Anterior cingulate cortex (tissue), 58 donors: Measurements from ENCODE around the gene TTC36.

Source experiments
- DNase-seq, 58 donors: peaks; one replicate each; lab custom pipeline; 2025; lab: John Stamatoyannopoulos, UW

TTC36 gene

GRCh38 chr11:118531597-118532084 lies 4.4 kb downstream of the TTC36 start:
- DNase-seq = peak in 11 of 58 donors; percentile 22 to 75 (median 45)

- DNase-seq = no peak
These were observed 4.8 kb downstream of the TTC36 start for GRCh38 chr11:118532091-118532490.

- DNase-seq = no peak
These were observed 5.8 kb downstream of the TTC36 start for GRCh38 chr11:118532852-118533768.

- peak in 32 of 58 donors; percentile 6 to 67 (median 28) for DNase-seq
These were observed 6.8 kb downstream of the TTC36 start for GRCh38 chr11:118533769-118534729.

GRCh38 chr11:118535261-118535660 lies 8.0 kb downstream of the TTC36 start:
- DNase-seq = no peak

- DNase-seq = no peak
These were observed 9.5 kb downstream of the TTC36 start for GRCh38 chr11:118536726-118537125.

- no peak for DNase-seq
These were observed 10.2 kb downstream of the TTC36 start for GRCh38 chr11:118537409-118537980.

GRCh38 chr11:118544010-118544646 lies 16.9 kb downstream of the TTC36 start:
- no peak for DNase-seq

GRCh38 chr11:118544647-118545010 lies 17.4 kb downstream of the TTC36 start:
- DNase-seq = no peak

GRCh38 chr11:118545533-118545932 lies 18.3 kb downstream of the TTC36 start:
- no peak for DNase-seq

- DNase-seq = no peak
These were observed 19.9 kb downstream of the TTC36 start for GRCh38 chr11:118547132-118547531.

GRCh38 chr11:118552341-118552740 lies 25.1 kb downstream of the TTC36 start:
- no peak for DNase-seq

- DNase-seq = no peak
These were observed 33.5 kb downstream of the TTC36 start for GRCh38 chr11:118560806-118561205.

GRCh38 chr11:118565051-118565450 lies 37.8 kb downstream of the TTC36 start:
- peak in 27 of 58 donors; percentile 3 to 30 (median 12) for DNase-seq

GRCh38 chr11:118569670-118570069 lies 42.4 kb downstream of the TTC36 start:
- no peak for DNase-seq

- DNase-seq = no peak
These were observed 43.5 kb downstream of the TTC36 start for GRCh38 chr11:118570787-118571186.

GRCh38 chr11:118571701-118572060 lies 44.4 kb downstream of the TTC36 start:
- DNase-seq = peak in 3 of 58 donors; percentile 14 to 25 (median 16)

GRCh38 chr11:118572061-118572980 lies 45.0 kb downstream of the TTC36 start, which contains the start of gene ARCN1:
ARCN1 (plus strand) TSS chr11:118572409; CDS start chr11:118572548, 139 bp downstream.
- peak in 57 of 58 donors; percentile 29 to 86 (median 73) for DNase-seq
